ENCODE measurements around the gene CORO2B.
A peak's percentile ranks its signal among the peaks of the same experiment; 100 is the strongest.

The CORO2B gene

GRCh38 chr15:68612503-68612902 lies 33.7 kb downstream of the CORO2B start:
- H3K9ac ChIP-seq (ENCODE audit: low read depth, low read length) = no peak overlapping the region

GRCh38 chr15:68612979-68613740 lies 34.4 kb downstream of the CORO2B start:
- Histone ChIP-seq H3K27ac (ENCODE audit: low read depth, low read length) (no peak overlapping the region), H3K36me3 (ENCODE audit: control insufficient read depth, insufficient read depth, low read length) (no peaks in the 10 kb centered on the region), H3K9me3 (ENCODE audit: control insufficient read depth, insufficient read depth, low read length) (no peaks in the 10 kb centered on the region), H3K27me3 (ENCODE audit: control insufficient read depth, insufficient read depth, low read length) (no peaks in the 10 kb centered on the region), H3K4me1 (ENCODE audit: control insufficient read depth, insufficient read depth, low read length) (peaks cover 38% of the 10 kb centered on the region), H3K4me3 (ENCODE audit: low read depth, low read length) (no peak overlapping the region), H3K9ac (ENCODE audit: low read depth, low read length) (no peak overlapping the region)

More at GRCh38 chr15:68612503-68612902, 33.7 kb downstream of the CORO2B start:
- Histone ChIP-seq H3K4me1 (ENCODE audit: control insufficient read depth, insufficient read depth, low read length) (peaks cover 40% of the 10 kb centered on the region), H3K4me3 (ENCODE audit: low read depth, low read length) (no peak overlapping the region), H3K27me3 (ENCODE audit: control insufficient read depth, insufficient read depth, low read length) (no peaks in the 10 kb centered on the region), H3K27ac (ENCODE audit: low read depth, low read length) (no peak overlapping the region), H3K36me3 (ENCODE audit: control insufficient read depth, insufficient read depth, low read length) (no peaks in the 10 kb centered on the region), H3K9me3 (ENCODE audit: control insufficient read depth, insufficient read depth, low read length) (no peaks in the 10 kb centered on the region)

- Histone ChIP-seq H3K27me3 (ENCODE audit: control insufficient read depth, insufficient read depth, low read length) (no peaks in the 10 kb centered on the region), H3K9ac (ENCODE audit: low read depth, low read length) (no peak overlapping the region; the same call in 1 of the 2 replicates), H3K9me3 (ENCODE audit: control insufficient read depth, insufficient read depth, low read length) (no peaks in the 10 kb centered on the region), H3K4me3 (ENCODE audit: low read depth, low read length) (no peak overlapping the region), H3K27ac (ENCODE audit: low read depth, low read length) (peak overlapping the region; percentile 56), H3K4me1 (ENCODE audit: control insufficient read depth, insufficient read depth, low read length) (peaks cover 27% of the 10 kb centered on the region), H3K36me3 (ENCODE audit: control insufficient read depth, insufficient read depth, low read length) (no peaks in the 10 kb centered on the region)
These were observed 35.7 kb downstream of the CORO2B start for GRCh38 chr15:68614286-68615035.

GRCh38 chr15:68615301-68615700 lies 36.5 kb downstream of the CORO2B start:
- H3K4me1 ChIP-seq (ENCODE audit: control insufficient read depth, insufficient read depth, low read length) = peaks cover 18% of the 10 kb centered on the region
- H3K27ac ChIP-seq (ENCODE audit: low read depth, low read length) = no peak overlapping the region
- H3K27me3 ChIP-seq (ENCODE audit: control insufficient read depth, insufficient read depth, low read length) = no peaks in the 10 kb centered on the region
- no peaks in the 10 kb centered on the region for H3K36me3 ChIP-seq (ENCODE audit: control insufficient read depth, insufficient read depth, low read length)
- H3K9me3 ChIP-seq (ENCODE audit: control insufficient read depth, insufficient read depth, low read length) = no peaks in the 10 kb centered on the region
- no peak overlapping the region for H3K9ac ChIP-seq (ENCODE audit: low read depth, low read length)
- H3K4me3 ChIP-seq (ENCODE audit: low read depth, low read length) = no peak overlapping the region

GRCh38 chr15:68615811-68616210 lies 37.0 kb downstream of the CORO2B start:
- no peak overlapping the region for H3K4me3 ChIP-seq (ENCODE audit: low read depth, low read length)
- H3K27ac ChIP-seq (ENCODE audit: low read depth, low read length) = no peak overlapping the region
- no peaks in the 10 kb centered on the region for H3K9me3 ChIP-seq (ENCODE audit: control insufficient read depth, insufficient read depth, low read length)
- H3K27me3 ChIP-seq (ENCODE audit: control insufficient read depth, insufficient read depth, low read length) = no peaks in the 10 kb centered on the region
- H3K9ac ChIP-seq (ENCODE audit: low read depth, low read length) = no peak overlapping the region
- H3K4me1 ChIP-seq (ENCODE audit: control insufficient read depth, insufficient read depth, low read length) = peaks cover 13% of the 10 kb centered on the region
- no peaks in the 10 kb centered on the region for H3K36me3 ChIP-seq (ENCODE audit: control insufficient read depth, insufficient read depth, low read length)

GRCh38 chr15:68616397-68616796 lies 37.6 kb downstream of the CORO2B start:
- Histone ChIP-seq H3K27ac (ENCODE audit: low read depth, low read length) (no peak overlapping the region), H3K27me3 (ENCODE audit: control insufficient read depth, insufficient read depth, low read length) (no peaks in the 10 kb centered on the region), H3K4me1 (ENCODE audit: control insufficient read depth, insufficient read depth, low read length) (peaks cover 12% of the 10 kb centered on the region), H3K36me3 (ENCODE audit: control insufficient read depth, insufficient read depth, low read length) (no peaks in the 10 kb centered on the region), H3K4me3 (ENCODE audit: low read depth, low read length) (no peak overlapping the region), H3K9me3 (ENCODE audit: control insufficient read depth, insufficient read depth, low read length) (no peaks in the 10 kb centered on the region), H3K9ac (ENCODE audit: low read depth, low read length) (no peak overlapping the region)

- Histone ChIP-seq H3K9me3 (ENCODE audit: control insufficient read depth, insufficient read depth, low read length) (no peaks in the 10 kb centered on the region), H3K27ac (ENCODE audit: low read depth, low read length) (no peak overlapping the region), H3K36me3 (ENCODE audit: control insufficient read depth, insufficient read depth, low read length) (no peaks in the 10 kb centered on the region), H3K9ac (ENCODE audit: low read depth, low read length) (no peak overlapping the region), H3K4me3 (ENCODE audit: low read depth, low read length) (no peak overlapping the region), H3K27me3 (ENCODE audit: control insufficient read depth, insufficient read depth, low read length) (no peaks in the 10 kb centered on the region), H3K4me1 (ENCODE audit: control insufficient read depth, insufficient read depth, low read length) (peaks cover 12% of the 10 kb centered on the region)
These were observed 38.2 kb downstream of the CORO2B start for GRCh38 chr15:68617001-68617400.

- Histone ChIP-seq H3K27me3 (ENCODE audit: control insufficient read depth, insufficient read depth, low read length) (no peaks in the 10 kb centered on the region), H3K4me1 (ENCODE audit: control insufficient read depth, insufficient read depth, low read length) (peaks cover 12% of the 10 kb centered on the region), H3K4me3 (ENCODE audit: low read depth, low read length) (no peak overlapping the region), H3K36me3 (ENCODE audit: control insufficient read depth, insufficient read depth, low read length) (no peaks in the 10 kb centered on the region), H3K9ac (ENCODE audit: low read depth, low read length) (no peak overlapping the region), H3K9me3 (ENCODE audit: control insufficient read depth, insufficient read depth, low read length) (no peaks in the 10 kb centered on the region), H3K27ac (ENCODE audit: low read depth, low read length) (no peak overlapping the region)
These were observed 39.0 kb downstream of the CORO2B start for GRCh38 chr15:68617777-68618176.

- Histone ChIP-seq H3K4me1 (ENCODE audit: control insufficient read depth, insufficient read depth, low read length) (peaks cover 12% of the 10 kb centered on the region), H3K9me3 (ENCODE audit: control insufficient read depth, insufficient read depth, low read length) (no peaks in the 10 kb centered on the region), H3K27me3 (ENCODE audit: control insufficient read depth, insufficient read depth, low read length) (no peaks in the 10 kb centered on the region), H3K4me3 (ENCODE audit: low read depth, low read length) (no peak overlapping the region), H3K9ac (ENCODE audit: low read depth, low read length) (no peak overlapping the region), H3K36me3 (ENCODE audit: control insufficient read depth, insufficient read depth, low read length) (no peaks in the 10 kb centered on the region), H3K27ac (ENCODE audit: low read depth, low read length) (no peak overlapping the region)
These were observed 39.6 kb downstream of the CORO2B start for GRCh38 chr15:68618394-68618793.

GRCh38 chr15:68618908-68619698 lies 40.3 kb downstream of the CORO2B start:
- Histone ChIP-seq H3K9me3 (ENCODE audit: control insufficient read depth, insufficient read depth, low read length) (no peaks in the 10 kb centered on the region), H3K27me3 (ENCODE audit: control insufficient read depth, insufficient read depth, low read length) (no peaks in the 10 kb centered on the region), H3K36me3 (ENCODE audit: control insufficient read depth, insufficient read depth, low read length) (no peaks in the 10 kb centered on the region), H3K9ac (ENCODE audit: low read depth, low read length) (no peak overlapping the region), H3K27ac (ENCODE audit: low read depth, low read length) (no peak overlapping the region), H3K4me1 (ENCODE audit: control insufficient read depth, insufficient read depth, low read length) (peaks cover 11% of the 10 kb centered on the region), H3K4me3 (ENCODE audit: low read depth, low read length) (no peak overlapping the region)

Data from HUES48 (cell line).